GM12872 (cell line): ENCODE data around the gene TNNT1.

ENCODE experiments used
- CTCF ChIP-seq: IDR thresholded peaks from 3 replicates; pipeline ENCODE4 v1.5.1; 2011; ENCODE audit warnings: low read depth, mild to moderate bottlenecking, low read length, moderate library complexity; ENCODE audit not compliant: insufficient read depth

Gene TNNT1

GRCh38 chr19:55174425-55175116 is 25.6 kb upstream of the TNNT1 start:
- TF ChIP-seq CTCF = no peak

GRCh38 chr19:55173714-55174409 is 24.9 kb upstream of the TNNT1 start:
- no peak for TF ChIP-seq CTCF

GRCh38 chr19:55173186-55173713 is 24.2 kb upstream of the TNNT1 start:
- no peak for TF ChIP-seq CTCF

- no peak for TF ChIP-seq CTCF
Observed at GRCh38 chr19:55172741-55173140, 23.7 kb upstream of the TNNT1 start.

GRCh38 chr19:55171440-55171839 is 22.4 kb upstream of the TNNT1 start:
- no peak for TF ChIP-seq CTCF

GRCh38 chr19:55169136-55169535 is 20.1 kb upstream of the TNNT1 start:
- TF ChIP-seq CTCF = no peak

- TF ChIP-seq CTCF = no peak
Observed at GRCh38 chr19:55166530-55167268, 17.7 kb upstream of the TNNT1 start, which contains the start of gene DNAAF3. DNAAF3 (minus strand) TSS chr19:55166613; CDS start chr19:55166413, 200 bp downstream.
